GM12878 (cell line): ENCODE data around the gene FADS3. TPM values are rescaled to one million over a fixed set of nuclear protein-coding genes. Genes with fewer than 3 reads are reported as not detected.

Experiments
- ATAC-seq: fragments of 200-7000 bp; cut with Tn5 transposase; 3 replicates; pipeline ENCODE4 v1.9.1; 2020; ENCODE audit warnings: mild to moderate bottlenecking, moderate library complexity
- BruUV-seq: library from RNA; stranded (reverse); fragments of 400-500 nt; replicated peaks from 2 replicates; lab custom pipeline; 2021; lab: Mats Ljungman, UMichigan
- CTCF ChIA-PET: fragments of 300-600 bp; sonication (Branson Sonifier 250); formaldehyde crosslinking; extraction: SDS; loops from one replicate; lab custom pipeline; 2021; ENCODE audit warnings: inconsistent platforms; lab: Yijun Ruan, JAX
- POLR2A ChIA-PET: fragments of 350-600 bp; formaldehyde crosslinking; extraction: SDS; loops from one replicate; lab custom pipeline; 2021; ENCODE audit warnings: inconsistent platforms; lab: Charles Lee
- RAD21 ChIA-PET: fragments of 300-600 bp; sonication (Branson Sonifier 250); formaldehyde crosslinking; loops from one replicate; lab custom pipeline; 2023; ENCODE audit warnings: antibody characterized with exemption; ENCODE audit not compliant: unreplicated experiment; lab: Charles Lee
- SMC1A ChIA-PET: fragments of 300-600 bp; sonication (Branson Sonifier 250); formaldehyde crosslinking; loops from one replicate; lab custom pipeline; 2023; ENCODE audit not compliant: unreplicated experiment, uncharacterized antibody; lab: Charles Lee
- DNase-seq: peaks from one replicate; pipeline ENCODE4 v3.0.0-alpha.2; 2011; ENCODE audit warnings: low read depth, low spot score
- FAIRE-seq: peaks from 3 replicates; lab custom pipeline; 2011; peaks lifted over from hg19 to GRCh38; lab: Jason Lieb, UNC
- H2AFZ ChIP-seq: 2 replicates; pipeline ENCODE4 v1.6.0; 2011; ENCODE audit warnings: low read depth, low read length, control low read depth; ENCODE audit not compliant: control insufficient read depth
- H3K27ac ChIP-seq: 2 replicates; pipeline ENCODE4 v1.5.1; 2011; ENCODE audit warnings: control low read depth; ENCODE audit not compliant: control insufficient read depth, insufficient read depth
- H3K27me3 ChIP-seq, 2 experiments: replicated peaks in 1 of 2; 2 replicates each; pipeline versions ENCODE4 v1.6.0 to v1.6.1; 2011; ENCODE audit warnings: low read length in 1 of 2; ENCODE audit not compliant: control insufficient read depth in 2 of 2, insufficient read depth in 2 of 2
- H3K36me3 ChIP-seq, 2 experiments: 2 replicates each; pipeline ENCODE4 v1.5.1; 2011; ENCODE audit warnings: low read length in 1 of 2; ENCODE audit not compliant: control insufficient read depth in 2 of 2, insufficient read depth in 2 of 2
- H3K4me1 ChIP-seq: 2 replicates; pipeline ENCODE4 v1.6.1; 2011; ENCODE audit warnings: mild to moderate bottlenecking, low read length, moderate library complexity, mixed read lengths; ENCODE audit not compliant: control insufficient read depth, insufficient read depth
- H3K4me2 ChIP-seq: 2 replicates; pipeline ENCODE4 v1.6.0; 2011; ENCODE audit warnings: control low read depth; ENCODE audit not compliant: control insufficient read depth, insufficient read depth
- H3K4me3 ChIP-seq: fragments of 200-600 bp; sonication (generic); 2 replicates; pipeline ENCODE4 v1.5.1; 2016
- H3K79me2 ChIP-seq: 2 replicates; pipeline ENCODE4 v1.6.0; 2011; ENCODE audit warnings: low read length; ENCODE audit not compliant: control insufficient read depth, insufficient read depth
- H3K9ac ChIP-seq: 2 replicates; pipeline ENCODE4 v1.8.0; 2011; ENCODE audit warnings: low read length, control low read depth, mixed read lengths; ENCODE audit not compliant: control insufficient read depth, insufficient read depth
- H3K9me3 ChIP-seq: replicated peaks from 3 replicates; pipeline ENCODE4 v1.5.1; 2011; ENCODE audit warnings: mild to moderate bottlenecking, low read length; ENCODE audit not compliant: control insufficient read depth, insufficient read depth
- H4K20me1 ChIP-seq: 2 replicates; pipeline ENCODE4 v1.6.0; 2011; ENCODE audit not compliant: control insufficient read depth, insufficient read depth
- CBX3 ChIP-seq: fragments of 200-600 bp; sonication (generic); IDR thresholded peaks from 2 replicates; pipeline ENCODE4 v1.6.1; 2016; ENCODE audit warnings: low read depth, borderline replicate concordance
- ESRRA ChIP-seq: IDR thresholded peaks from 2 replicates; pipeline ENCODE4 v1.6.1; 2012; ENCODE audit warnings: mild to moderate bottlenecking, low read length, improper control_type of control experiment
- FOS ChIP-seq: IDR thresholded peaks from 3 replicates; pipeline ENCODE4 v1.6.1; 2011; ENCODE audit warnings: borderline replicate concordance; ENCODE audit not compliant: insufficient read length; ENCODE audit errors: extremely low read depth
- HDAC2 ChIP-seq: fragments of 200-600 bp; sonication (generic); IDR thresholded peaks from 2 replicates; pipeline ENCODE4 v1.6.1; 2017
- KDM1A ChIP-seq: fragments of 200-600 bp; sonication (generic); IDR thresholded peaks from 2 replicates; pipeline ENCODE4 v1.6.1; 2016; ENCODE audit warnings: borderline replicate concordance
- MEF2B ChIP-seq: fragments of 450-650 bp; IDR thresholded peaks from 2 replicates; pipeline ENCODE4 v1.6.1; 2018; ENCODE audit warnings: mild to moderate bottlenecking, moderate library complexity; ENCODE audit not compliant: partially characterized antibody, poor library complexity, severe bottlenecking
- MTA2 ChIP-seq: fragments of 450-650 bp; IDR thresholded peaks from 2 replicates; pipeline ENCODE4 v1.6.1; 2016; ENCODE audit warnings: low read depth, mild to moderate bottlenecking, moderate library complexity
- NR2C2 ChIP-seq: IDR thresholded peaks from 2 replicates; pipeline ENCODE4 v1.6.1; 2011; ENCODE audit warnings: borderline replicate concordance, low read depth; ENCODE audit not compliant: control insufficient read depth, insufficient read length
- POLR2A ChIP-seq: IDR thresholded peaks from 2 replicates; pipeline ENCODE4 v1.6.1; 2011; ENCODE audit warnings: low read depth, mild to moderate bottlenecking, low read length
- RB1 ChIP-seq: fragments of 450-650 bp; formaldehyde crosslinking; IDR thresholded peaks from 2 replicates; pipeline ENCODE4 v1.6.1; 2017; ENCODE audit warnings: mild to moderate bottlenecking, borderline replicate concordance
- STAT3 ChIP-seq: IDR thresholded peaks from 2 replicates; pipeline ENCODE4 v1.6.1; 2011; ENCODE audit warnings: low read depth, low read length, improper control_type of control experiment
- SUPT20H ChIP-seq: IDR thresholded peaks from 2 replicates; pipeline ENCODE4 v1.6.1; 2011; ENCODE audit warnings: low read depth, mild to moderate bottlenecking, low read length, moderate library complexity, borderline replicate concordance; ENCODE audit not compliant: control insufficient read depth
- ZBED1 ChIP-seq: IDR thresholded peaks from 2 replicates; pipeline ENCODE4 v1.6.1; 2016; ENCODE audit warnings: borderline replicate concordance
- WGBS: methylation state at CpG from one replicate; pipeline ENCODE4 v1.1.6; 2016; ENCODE audit warnings: low lambda C conversion rate; ENCODE audit not compliant: insufficient replicate concordance, insufficient coverage; ENCODE audit errors: missing lambda C conversion rate; 5-methylcytosine and 5-hydroxymethylcytosine counted together
- in situ Hi-C: fragments of 300-500 bp; cut with MboI; formaldehyde crosslinking; loops from 9 replicates; pipeline ENCODE4 v1.14.3; 2018; ENCODE audit warnings: mixed read lengths
- intact Hi-C: fragments of 100-400 bp; cut with micrococcal nuclease; formaldehyde crosslinking; loops from one replicate; pipeline ENCODE4 v1.14.2; 2022; ENCODE audit not compliant: unreplicated experiment
- polyA plus RNA-seq, 11 experiments: library from polyadenylated mRNA; depleted of rRNA in 4 of 11; unstranded in 6 of 11; stranded (reverse) in 5 of 11; fragments of >200 nt; fragmentation: Nextera tagmentation in 4 of 11; fragmentation: Illumina TruSeq in 1 of 11; extraction: Ambion mirVana in 4 of 11; extraction: Trizol in 1 of 11; gene quantifications; 1 replicate in 1 of 11; 2 replicates in 10 of 11; pipeline versions ENCODE4 v1.2.1 to v1.2.3, GENCODE V29; 2011 to 2016; ENCODE audit warnings: inconsistent platforms in 2 of 11, missing spikeins in 2 of 11, low read depth in 1 of 11
- total RNA-seq, 4 experiments: library from RNA; depleted of rRNA in 3 of 4; stranded (reverse); fragments of >200 nt in 3 of 4; fragmentation: Illumina TruSeq in 1 of 4; extraction: Trizol in 1 of 4; gene quantifications; 2 replicates each; pipeline versions ENCODE4 v1.2.1 to v1.2.3, GENCODE V29; 2013 to 2021
- TF ChIP-seq, protein P1 (sequence below): IDR thresholded peaks from 2 replicates; pipeline ENCODE4 v1.6.1; 2012; ENCODE audit warnings: low read depth, low read length, improper control_type of control experiment
- TF ChIP-seq, protein P2 (sequence below): fragments of 450-650 bp; IDR thresholded peaks from 2 replicates; pipeline ENCODE4 v1.6.1; 2017; ENCODE audit warnings: mild to moderate bottlenecking

Gene FADS3
- total and polyA plus RNA-seq, 10 of the 15 experiments (the other 5 are each of a cell fraction or from before 2014, with no cell fraction given), result 0.23 to 8.1 (median 4.2) TPM

DNA sequence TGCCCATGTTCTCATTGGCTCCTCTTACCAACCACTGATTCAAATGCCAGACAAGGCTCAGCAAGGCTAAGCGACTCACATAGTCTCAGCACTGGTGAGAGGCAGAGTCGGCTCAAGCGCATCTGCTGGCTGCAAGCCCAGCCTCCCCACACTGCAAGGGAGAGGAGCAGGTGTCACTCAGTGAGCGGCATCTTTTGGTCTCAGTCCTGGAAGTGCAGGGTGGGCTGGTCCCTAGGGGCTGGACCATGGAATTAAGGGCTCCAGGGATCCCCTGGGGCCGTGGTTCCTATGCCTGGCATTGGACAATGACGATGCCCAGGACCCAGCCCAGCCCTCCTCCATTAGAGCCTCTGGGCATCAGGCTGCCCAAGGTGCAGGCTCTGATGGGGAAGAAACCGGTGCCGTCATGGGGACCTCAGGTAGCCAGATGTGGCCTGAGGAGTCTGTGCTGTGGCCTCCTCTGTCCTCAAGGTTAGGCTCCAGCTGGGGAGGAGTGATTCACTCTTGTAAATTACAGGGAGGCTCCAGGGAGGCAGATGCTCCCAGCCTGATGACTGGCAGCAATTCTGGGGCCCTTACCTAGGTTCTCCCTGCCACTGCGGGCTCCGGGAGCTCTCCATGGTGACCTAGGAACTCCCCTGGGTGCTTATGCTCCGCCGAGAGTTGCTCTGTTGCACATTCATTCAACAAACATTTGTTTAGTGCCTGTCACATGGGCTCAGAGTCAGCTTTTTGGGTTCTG is 35.2 kb downstream of the FADS3 start:
- BruUV-seq, result no TSS peak
- Histone ChIP-seq H3K79me2 (no peaks in the 10 kb centered on the region), H3K27me3 (no peaks in the 10 kb centered on the region), H3K4me2 (no peak overlapping the region), H3K27ac (no peak overlapping the region), H3K9ac (no peak overlapping the region), H3K9me3 (no peaks in the 10 kb centered on the region), H4K20me1 (no peaks in the 10 kb centered on the region), H3K36me3 (peaks cover 30 to 47% of the 10 kb centered on the region in 2 experiments), H3K4me1 (peaks cover under 1% of the 10 kb centered on the region; the same call in 1 of the 2 replicates), H2AFZ (no peak overlapping the region), H3K4me3 (no peak overlapping the region)
- TF ChIP-seq CBX3 (no peak), POLR2A (peak; percentile 23; the same call in 1 of the 2 replicates)
- no peak for ATAC-seq
- ChIA-PET POLR2A (no interaction called here), CTCF (no interaction called here), RAD21 (interaction anchor here (1.5 kb wide), 1 partner anchor 14 kb away, joined by 3 read pairs; no protein-coding TSS in a partner anchor), SMC1A (no interaction called here)
- intact Hi-C loops (no loop called here), in situ Hi-C loops (no loop called here)
- no peak for FAIRE-seq
- 68% methylated on average over 12 of the region's 12 CpGs for WGBS
- no peak for DNase-seq

DNA sequence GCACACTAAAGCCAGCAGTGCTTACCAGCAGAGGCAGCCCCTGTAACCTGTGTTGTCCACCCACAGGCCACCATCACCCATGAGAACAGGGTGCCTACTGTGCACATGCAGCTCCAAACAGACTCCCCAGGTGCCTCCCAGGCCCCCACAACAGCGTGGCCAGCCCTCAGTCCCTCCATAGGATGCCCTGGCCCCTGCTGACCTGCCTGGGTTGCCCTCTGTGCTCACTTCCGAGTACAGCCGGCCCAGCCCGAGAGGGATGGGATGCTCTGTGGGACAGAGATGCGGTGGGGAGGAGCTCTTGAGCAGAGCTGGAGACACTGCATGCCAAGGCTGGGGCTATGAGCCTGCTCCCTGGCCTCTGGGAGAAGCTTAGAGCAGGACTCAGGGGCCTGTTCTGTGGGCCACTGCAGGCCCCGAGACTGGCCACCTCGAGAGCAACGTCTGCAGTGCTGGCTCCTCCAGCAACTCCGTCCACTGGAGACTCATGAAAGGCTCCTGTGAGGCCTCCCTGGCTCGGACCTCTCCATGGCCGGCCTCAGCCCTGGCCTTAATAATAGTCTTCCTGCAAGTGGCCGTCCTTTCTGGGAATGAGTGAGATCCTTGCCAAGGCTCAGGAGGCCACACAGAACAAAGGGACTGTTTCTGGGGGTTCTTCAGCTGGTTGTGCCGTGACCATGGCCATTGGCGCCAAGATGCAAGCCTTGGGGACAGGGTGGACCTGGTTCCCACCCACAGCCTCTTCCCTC is 36.2 kb downstream of the FADS3 start:
- FAIRE-seq, result no peak
- Histone ChIP-seq H3K4me1 (peaks cover 5% of the 10 kb centered on the region; the same call in 1 of the 2 replicates), H3K4me2 (no peak overlapping the region), H3K4me3 (no peak overlapping the region), H3K79me2 (no peaks in the 10 kb centered on the region), H3K27me3 (no peaks in the 10 kb centered on the region), H2AFZ (no peak overlapping the region), H3K9me3 (no peaks in the 10 kb centered on the region), H3K9ac (no peak overlapping the region), H4K20me1 (no peaks in the 10 kb centered on the region), H3K27ac (no peak overlapping the region), H3K36me3 (peaks cover 27 to 48% of the 10 kb centered on the region in 2 experiments)
- ATAC-seq, result no peak
- ChIA-PET CTCF (no interaction called here), RAD21 (interaction anchor here (1.5 kb wide), 1 partner anchor 15 kb away, joined by 3 read pairs; no protein-coding TSS in a partner anchor), SMC1A (no interaction called here), POLR2A (no interaction called here)
- intact Hi-C loops (no loop called here), in situ Hi-C loops (no loop called here)
- no TSS peak for BruUV-seq
- DNase-seq, result no peak
- WGBS, result 81% methylated on average over 14 of the region's 14 CpGs
- TF ChIP-seq KDM1A (no peak), STAT3 (no peak), MEF2B (no peak), SUPT20H (no peak), MTA2 (no peak), NR2C2 (no peak), ESRRA (no peak), HDAC2 (no peak), FOS (no peak), ZBED1 (no peak), RB1 (no peak)
- TF ChIP-seq, protein P1, sequence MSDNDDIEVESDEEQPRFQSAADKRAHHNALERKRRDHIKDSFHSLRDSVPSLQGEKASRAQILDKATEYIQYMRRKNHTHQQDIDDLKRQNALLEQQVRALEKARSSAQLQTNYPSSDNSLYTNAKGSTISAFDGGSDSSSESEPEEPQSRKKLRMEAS, result no peak
- TF ChIP-seq, protein P2, sequence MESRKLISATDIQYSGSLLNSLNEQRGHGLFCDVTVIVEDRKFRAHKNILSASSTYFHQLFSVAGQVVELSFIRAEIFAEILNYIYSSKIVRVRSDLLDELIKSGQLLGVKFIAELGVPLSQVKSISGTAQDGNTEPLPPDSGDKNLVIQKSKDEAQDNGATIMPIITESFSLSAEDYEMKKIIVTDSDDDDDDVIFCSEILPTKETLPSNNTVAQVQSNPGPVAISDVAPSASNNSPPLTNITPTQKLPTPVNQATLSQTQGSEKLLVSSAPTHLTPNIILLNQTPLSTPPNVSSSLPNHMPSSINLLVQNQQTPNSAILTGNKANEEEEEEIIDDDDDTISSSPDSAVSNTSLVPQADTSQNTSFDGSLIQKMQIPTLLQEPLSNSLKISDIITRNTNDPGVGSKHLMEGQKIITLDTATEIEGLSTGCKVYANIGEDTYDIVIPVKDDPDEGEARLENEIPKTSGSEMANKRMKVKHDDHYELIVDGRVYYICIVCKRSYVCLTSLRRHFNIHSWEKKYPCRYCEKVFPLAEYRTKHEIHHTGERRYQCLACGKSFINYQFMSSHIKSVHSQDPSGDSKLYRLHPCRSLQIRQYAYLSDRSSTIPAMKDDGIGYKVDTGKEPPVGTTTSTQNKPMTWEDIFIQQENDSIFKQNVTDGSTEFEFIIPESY, result no peak
